CD4-positive, alpha-beta T cell treated with Interferon gamma for 1 hour (primary cell): ENCODE data around the gene CD34.

ENCODE experiments used
- DNase-seq: peaks from one replicate; pipeline ENCODE4 v3.0.0-alpha.2; 2020

Gene CD34

DNA sequence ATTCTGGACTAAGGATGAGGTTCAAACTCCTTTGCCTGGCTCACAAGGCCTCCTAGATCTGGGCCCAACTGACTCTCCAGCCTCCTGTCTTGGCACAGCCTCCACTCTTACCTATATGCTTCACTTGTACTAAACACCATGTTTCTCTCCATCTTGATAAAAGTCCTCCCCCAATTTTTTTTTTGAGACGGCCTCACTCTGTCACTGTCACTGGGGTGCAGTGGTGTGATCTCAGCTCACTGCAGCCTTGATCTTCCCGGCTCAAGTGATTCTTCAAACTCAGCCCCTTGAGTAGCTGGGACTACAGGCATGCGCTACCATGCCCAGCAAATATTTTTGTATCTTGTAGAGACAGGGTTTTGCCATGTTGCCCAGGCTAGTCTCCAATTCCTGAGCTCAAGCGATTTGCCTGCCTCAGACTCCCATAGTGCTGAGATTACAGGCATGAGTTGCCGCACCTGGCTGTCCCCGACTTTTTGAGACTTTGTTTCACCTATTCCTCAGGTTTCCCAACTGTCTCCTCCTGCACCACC is 39.7 kb downstream of the CD34 start:
- no peak for DNase-seq

DNA sequence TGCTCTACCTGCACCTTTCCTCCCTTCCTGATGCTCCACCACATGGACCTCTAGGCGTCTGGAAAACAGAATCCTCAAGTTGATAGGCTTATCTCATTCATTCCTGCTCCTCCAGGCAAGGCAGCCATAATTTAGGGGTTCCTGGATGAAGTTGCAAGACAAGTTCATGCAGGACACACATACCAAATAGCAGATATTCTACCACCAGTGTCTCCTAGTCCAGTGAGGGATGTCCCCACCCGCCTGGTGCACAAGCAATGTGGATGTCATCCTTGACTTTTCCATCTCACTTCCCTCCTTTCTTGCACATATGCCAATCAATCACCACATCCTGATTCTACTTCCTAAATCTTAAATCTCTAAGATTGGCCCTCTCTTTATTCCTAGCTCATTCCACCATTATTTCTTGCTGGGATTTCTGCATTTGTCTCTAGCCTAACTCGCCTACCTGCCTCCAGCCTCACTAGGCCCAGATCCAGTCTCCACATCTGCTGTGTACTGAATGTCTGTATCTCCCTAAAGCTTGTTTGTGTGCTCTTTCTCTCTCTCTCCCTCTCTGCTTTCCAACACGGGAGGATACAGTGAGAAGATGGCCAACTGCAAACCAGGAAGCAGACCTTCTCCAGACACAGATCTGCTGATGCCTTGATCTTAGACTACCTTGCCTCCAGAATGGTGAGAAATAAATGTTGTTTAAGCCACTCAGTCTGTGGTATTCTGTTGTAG is 40.5 kb downstream of the CD34 start:
- no peak for DNase-seq

DNA sequence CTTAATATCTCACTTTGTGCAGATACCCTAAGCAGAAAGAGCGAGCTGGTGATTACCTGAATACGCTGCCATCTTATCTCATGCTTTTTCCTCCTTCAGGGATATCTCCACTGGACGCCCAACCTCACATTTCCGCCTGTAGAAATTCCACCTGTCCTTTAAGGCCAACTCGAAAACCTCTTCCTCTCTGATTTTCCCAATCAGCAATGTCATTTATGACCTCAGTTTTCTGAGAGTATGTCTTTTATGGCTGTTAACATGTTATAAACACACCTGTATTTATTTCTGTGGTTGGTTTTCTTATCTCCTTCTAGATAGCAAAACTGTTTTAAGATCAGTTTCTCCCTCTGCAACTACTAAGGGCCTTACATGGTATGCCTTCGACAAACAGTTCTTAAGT is 41.1 kb downstream of the CD34 start:
- no peak for DNase-seq

DNA sequence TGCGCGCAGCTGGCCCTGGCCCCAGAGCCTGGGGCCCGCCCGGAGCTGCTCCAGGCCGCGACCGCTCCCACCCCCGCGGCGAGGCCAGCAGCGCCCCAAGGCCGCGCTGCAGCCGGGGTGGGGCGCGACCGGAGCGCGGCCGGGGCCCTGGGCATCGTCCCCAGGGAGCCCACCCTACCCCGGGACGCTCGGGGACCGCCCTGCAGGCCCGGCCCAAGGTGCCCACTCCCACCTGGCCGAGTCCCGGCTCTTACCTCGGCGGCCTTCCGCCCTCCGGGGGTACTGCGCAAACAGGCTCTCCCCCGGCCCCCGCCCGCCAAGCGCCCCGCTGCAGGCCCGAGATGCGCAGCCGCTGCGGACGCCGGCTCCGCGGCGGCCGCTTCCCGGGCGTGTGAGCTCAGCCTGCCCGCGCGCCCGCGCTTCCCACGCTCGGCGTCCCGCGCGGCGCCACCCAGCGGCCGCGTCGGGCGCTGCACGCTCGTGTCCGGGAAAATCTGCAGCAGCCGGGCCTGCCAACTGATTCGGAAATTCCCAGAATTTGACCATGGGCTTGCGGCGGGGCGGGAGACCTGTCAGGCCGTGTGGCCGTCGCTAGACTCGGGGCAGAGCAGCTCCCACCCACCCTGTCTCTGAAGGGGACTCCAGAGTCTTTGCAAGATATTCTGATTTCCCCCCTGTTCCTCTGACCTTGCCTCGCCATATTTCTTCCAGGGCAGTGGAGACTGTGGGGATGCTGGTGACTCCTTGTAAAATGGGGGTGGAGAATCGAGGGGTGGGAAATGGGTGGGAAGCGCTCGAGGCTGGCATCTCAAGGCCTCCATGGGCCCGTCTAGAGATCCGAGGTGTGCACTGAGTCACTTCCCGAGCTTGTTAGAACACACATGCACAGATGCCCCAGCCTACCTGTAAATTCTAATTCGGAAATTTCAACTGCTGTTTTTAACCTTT is 41.9 kb downstream of the CD34 start:
- DNase-seq, result peak; percentile 73

- peak; percentile 37 for DNase-seq
Measured at GRCh38 chr1:207868251-207868773, 42.6 kb downstream of the CD34 start.

- DNase-seq, result peak; percentile 38
Measured at GRCh38 chr1:207867136-207868109, 43.5 kb downstream of the CD34 start.

DNA sequence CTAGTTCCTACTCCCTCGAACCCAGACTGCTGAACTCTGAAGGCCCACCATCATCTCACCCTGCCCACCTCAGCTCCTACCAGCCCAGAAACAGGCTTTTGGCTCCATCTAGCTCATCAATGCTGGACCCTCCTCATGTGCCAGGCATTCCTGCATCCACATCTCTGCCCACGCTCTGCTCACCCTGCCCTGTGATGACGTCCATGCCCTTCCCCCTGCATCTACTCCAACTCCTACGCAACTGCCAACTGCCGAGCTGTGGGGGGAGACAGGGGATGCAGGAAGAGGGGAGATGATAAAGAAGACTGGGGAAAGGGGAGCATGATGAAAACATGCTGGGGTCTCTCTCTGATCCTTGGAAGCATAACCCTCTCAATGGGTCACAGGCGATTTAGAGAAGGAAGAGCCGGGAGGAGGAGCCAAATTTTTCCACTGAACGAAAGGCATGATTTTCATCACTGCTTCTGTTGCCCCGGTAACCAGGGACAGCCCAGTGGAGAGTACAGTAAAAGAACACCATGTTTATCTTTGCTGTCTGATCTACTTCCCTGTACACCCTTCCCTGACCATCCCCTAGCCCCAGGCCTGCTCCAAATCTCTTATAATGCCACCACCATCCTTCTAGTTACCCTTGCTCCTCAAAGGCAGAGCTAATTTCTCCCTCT is 44.3 kb downstream of the CD34 start:
- DNase-seq, result no peak

DNA sequence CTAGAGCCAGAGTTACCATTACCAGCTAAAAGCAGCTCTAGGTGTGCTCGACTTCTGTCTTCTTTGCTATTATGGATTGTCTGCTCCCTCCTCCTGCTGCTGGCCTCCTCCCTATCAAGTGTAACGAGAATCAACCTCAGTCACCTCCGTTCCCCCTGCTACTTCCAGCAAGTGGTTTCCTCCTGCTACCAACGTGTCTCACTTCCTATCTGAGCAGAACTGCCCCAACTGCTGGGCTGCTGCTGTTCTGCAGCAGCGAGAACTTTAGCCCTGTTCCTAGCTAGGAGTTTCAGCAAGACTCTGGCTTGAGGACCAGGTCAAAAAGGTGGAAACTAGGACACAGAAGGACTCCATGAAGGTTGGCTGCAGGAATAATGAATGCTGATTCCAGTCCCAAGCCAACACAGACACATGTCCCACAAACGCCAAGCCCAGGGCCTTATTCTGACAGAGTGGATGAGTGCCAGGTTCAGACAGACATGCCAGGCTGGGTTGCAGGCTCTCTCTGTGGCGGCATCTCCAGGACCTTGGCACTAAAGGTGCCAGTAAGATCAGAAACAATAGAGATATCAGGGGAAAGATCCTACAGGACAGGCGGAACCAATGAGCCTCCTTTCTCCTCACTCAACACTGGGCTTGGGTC is 46.9 kb downstream of the CD34 start:
- DNase-seq, result peak; percentile 51

DNA sequence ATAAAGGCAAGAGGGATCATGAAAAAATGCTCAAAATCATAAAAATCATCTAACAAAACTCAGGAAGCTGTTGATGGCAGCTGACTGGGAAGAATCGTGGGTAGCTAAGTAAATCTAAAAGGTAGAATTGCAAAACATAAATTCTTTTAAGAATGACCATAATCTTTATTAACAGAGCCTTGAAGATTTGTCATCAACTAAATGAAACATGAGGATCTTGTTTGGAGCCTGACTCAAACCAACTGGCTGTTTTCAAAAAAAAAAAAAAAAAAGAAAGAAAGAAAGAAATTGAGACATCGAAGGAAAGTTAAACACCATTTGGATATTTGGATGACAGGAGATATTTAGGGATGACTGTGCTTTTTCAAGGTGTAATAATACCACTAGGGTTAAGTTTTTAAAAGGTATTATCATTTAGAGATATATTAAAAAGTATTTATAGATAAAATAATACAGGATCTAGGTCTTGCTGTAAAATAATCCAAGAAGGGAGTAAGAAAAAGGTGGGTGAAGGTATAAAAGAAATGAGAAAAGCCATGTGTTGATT is 48.6 kb downstream of the CD34 start:
- DNase-seq, result no peak

DNA sequence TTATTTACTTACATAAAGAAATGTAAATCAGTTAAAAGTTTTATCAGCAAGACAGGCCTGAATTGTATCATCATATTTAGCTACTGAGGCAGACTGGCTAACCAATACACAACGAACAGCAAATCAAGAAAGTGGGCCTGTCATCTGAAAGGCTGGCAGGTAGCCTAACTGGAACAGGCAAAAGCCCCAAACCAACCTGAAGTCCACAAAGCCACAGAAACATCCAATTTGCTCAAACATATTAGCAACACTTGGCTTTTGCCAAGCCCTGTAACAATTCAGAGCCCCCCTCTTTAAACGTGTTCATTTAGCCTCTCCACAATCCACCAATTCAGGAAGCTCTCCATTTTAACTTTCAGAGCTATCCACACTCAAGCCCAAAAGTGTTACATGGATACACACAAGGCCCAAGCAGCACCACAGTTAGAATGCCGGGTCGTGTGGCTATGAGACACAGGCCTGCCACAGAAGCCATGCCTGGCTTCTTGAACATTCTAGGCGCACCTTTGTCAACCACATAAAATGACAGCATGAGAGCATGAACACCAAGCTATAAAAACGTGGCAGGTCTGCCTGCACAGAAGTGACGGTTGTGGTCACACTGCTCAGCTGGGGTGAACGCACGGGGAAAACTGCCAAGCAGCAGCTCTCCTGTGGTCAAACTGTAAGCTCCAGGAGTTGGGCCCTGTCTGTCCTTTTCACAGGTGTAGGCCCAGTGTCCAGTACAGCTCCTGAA is 49.3 kb downstream of the CD34 start:
- peak; percentile 48 for DNase-seq

DNA sequence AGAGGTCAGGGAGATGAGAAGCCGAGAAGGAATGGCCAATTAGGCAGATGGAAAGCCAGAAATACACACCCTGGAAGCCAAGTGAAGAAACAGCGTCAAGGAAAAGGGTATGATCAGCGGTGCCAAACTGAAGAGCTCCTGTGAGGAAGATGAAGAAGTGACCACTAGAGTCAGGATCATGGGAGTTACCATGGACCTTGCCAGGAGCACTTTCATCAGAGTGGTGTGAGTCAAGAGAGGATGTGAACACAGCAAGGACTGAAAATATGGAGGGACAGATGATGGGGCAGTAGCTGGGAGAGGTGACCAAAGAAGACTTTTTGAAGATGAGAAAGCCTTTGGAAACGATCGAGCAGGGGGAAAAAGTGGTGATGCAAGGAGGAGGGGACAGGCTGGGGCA is 50.4 kb downstream of the CD34 start:
- no peak for DNase-seq

GRCh38 chr1:207858806-207859205 is 52.1 kb downstream of the CD34 start:
- no peak for DNase-seq

DNA sequence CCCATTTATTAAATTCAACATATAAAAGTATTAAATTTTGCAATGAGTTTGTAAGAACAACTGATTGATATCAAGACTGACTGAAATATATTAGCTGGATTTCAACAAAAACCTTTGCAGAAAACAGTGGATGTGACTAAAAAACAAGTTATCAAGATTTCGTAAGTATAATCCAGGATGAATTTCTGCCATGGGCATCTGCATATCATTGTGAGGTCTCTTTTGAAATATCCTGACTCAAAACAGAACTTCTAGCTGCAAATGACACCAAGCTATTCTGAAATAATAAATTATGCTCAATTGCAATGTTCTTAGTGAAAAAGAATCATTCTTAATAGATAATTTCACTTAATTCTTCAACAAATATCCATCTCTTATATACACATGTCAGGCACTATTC is 52.6 kb downstream of the CD34 start:
- DNase-seq, result no peak

- no peak for DNase-seq
Measured at GRCh38 chr1:207857447-207857846, 53.5 kb downstream of the CD34 start.

DNA sequence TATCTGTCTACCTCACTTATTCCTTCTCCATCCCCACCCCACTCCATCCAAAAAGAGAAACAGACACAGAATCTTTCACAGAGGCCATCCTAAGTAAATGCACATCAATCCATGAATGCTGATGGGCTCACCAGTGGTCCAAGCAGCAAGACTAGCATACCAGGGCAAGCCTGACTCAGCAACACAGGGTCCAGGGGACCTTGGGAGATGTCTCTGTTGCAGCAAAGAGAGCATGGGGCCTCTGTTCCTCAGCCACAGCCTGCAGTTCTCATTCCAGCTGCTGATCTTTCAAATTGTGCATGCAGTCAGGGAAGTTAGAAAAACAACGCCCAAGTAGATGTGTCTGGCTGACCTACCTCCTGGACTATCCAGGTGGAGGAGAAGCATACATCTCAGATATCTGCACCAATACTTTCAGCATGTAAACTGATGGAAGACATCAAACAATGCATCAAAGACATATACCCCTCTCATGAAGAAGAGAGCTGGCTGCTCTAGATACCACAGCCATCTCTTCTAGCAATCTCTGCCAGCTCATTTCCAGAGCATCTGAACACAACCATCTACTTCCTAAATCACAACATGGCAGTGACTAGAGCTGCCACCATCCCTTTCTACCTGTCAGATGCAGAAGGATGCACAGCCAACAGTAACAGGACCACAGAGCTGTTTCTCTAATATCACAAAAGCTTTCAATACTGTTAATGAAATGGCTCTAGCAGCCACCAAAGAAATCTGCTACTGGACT is 54.5 kb downstream of the CD34 start:
- no peak for DNase-seq

GRCh38 chr1:207854001-207854400 is 56.9 kb downstream of the CD34 start:
- no peak for DNase-seq

DNA sequence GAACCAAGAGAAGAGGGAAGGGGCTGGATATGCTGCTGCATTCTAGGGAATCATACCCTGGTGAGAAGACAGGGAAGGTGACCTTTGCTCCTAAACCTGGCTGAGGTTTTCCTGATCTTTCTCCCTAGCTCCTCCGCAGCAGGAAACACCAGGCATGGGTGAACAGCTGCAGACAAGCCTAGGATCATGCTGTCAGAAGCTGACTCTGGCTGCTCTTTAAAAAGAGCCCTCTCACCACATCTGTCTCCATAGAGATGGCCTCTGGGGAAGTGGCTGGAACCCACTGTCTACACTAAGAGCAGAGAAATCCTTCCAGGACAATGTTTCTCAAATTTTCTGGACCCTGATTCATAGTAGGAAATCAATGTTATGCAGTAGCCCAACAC is 57.6 kb downstream of the CD34 start:
- DNase-seq, result no peak

GRCh38 chr1:207852576-207853371 is 58.2 kb downstream of the CD34 start:
- no peak for DNase-seq

DNA sequence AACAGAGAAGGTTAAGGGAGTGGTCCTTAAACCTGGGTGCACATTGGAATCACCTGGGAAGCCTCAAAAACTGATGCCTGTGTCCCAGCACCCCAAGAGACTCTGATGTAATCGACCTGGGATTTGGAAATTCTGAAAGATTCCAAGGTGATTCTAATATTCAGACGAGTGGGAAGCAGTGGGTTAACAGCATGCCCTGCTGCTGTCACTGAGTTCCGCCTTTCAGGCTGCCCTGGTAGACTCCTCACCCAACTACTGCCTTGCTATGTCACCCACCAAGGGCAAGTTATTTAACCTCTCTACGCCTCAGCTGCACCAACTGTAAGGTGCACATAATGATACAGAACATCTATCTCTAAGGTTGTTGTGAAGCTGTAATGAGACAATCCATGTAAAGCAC is 59.2 kb downstream of the CD34 start:
- DNase-seq, result no peak
